PFSK-1 (cell line): Measurements from ENCODE around the gene RASL11A.

Experiments
- FOXP2 ChIP-seq: optimal IDR thresholded peaks from 2 replicates; pipeline ENCODE3; 2011; ENCODE audit warnings: borderline replicate concordance, control low read depth, inconsistent platforms; ENCODE audit not compliant: insufficient read depth; ENCODE audit errors: extremely low read length, extremely low read depth
- POLR2AphosphoS5 ChIP-seq: IDR thresholded peaks from 2 replicates; pipeline ENCODE4 v1.6.1; 2012; ENCODE audit warnings: low read depth, mild to moderate bottlenecking, control low read depth, low read length, moderate library complexity
- SIN3A ChIP-seq: IDR thresholded peaks from 2 replicates; pipeline ENCODE4 v1.6.1; 2012; ENCODE audit warnings: mild to moderate bottlenecking, low read length, moderate library complexity, borderline replicate concordance; ENCODE audit not compliant: insufficient read depth
- TAF1 ChIP-seq: IDR thresholded peaks from 2 replicates; pipeline ENCODE4 v1.6.1; 2012; ENCODE audit warnings: low read length, control low read depth, borderline replicate concordance; ENCODE audit not compliant: insufficient read depth
- TF ChIP-seq, protein P1 (sequence below), 2 experiments: IDR thresholded peaks; 2 replicates each; pipeline versions ENCODE4 v1.6.1 to v1.8.0; 2011 to 2012; ENCODE audit warnings: low read depth in 2 of 2, low read length in 2 of 2, control low read depth in 1 of 2, inconsistent platforms in 1 of 2, mild to moderate bottlenecking in 1 of 2, moderate library complexity in 1 of 2; ENCODE audit not compliant: insufficient read depth in 1 of 2

The RASL11A gene

DNA sequence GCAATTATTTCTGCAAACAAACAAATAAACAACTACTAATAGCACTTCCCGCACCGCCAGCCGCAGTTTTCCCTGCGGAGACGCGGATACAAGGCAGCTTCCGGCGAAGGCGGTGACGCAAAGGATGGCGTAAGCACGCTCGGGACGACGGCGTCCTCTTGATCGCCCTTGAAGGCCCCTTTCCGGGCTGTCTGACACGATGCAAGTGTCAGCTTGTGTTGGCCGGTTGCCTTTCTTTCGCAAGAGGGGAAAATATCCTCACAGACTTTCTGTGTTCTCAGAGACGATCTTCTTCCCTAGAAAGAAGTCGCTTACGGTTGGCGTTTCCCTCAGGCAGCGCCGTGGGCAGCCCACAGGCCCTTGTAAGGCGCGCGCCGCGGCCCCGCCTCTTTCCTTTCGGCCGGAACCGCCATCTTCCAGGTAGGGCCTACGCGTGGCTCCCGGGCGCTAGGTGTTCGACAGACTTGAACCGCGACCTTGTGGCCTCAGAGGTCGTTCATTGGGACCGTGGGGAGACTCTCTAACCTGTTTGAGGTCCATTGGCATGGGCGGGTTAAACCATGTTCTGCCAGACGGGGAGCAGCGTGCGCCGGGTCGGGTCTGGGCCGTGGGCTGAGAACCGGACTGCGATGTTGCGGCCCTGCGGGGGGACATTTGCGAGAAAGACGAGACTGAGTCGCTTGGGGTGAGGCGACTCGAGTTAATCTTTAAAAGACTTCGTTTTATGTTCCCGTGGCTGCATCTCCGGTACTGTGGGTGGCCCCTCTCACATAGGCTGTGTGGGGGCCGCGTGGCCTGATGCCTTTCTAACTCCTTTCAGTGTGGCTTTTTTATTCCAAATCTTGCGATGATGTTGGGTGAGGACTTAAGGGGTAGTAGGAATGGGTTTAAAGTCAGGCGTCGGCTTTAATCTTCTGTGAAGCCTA, 19.2 kb upstream of the RASL11A start, which contains the start of gene RPL21:
RPL21 (plus strand) TSS at position 393 of the 926 bp plus-strand sequence. CDS start 2,219 bp downstream, outside the sequence.
- TF ChIP-seq, protein P1, sequence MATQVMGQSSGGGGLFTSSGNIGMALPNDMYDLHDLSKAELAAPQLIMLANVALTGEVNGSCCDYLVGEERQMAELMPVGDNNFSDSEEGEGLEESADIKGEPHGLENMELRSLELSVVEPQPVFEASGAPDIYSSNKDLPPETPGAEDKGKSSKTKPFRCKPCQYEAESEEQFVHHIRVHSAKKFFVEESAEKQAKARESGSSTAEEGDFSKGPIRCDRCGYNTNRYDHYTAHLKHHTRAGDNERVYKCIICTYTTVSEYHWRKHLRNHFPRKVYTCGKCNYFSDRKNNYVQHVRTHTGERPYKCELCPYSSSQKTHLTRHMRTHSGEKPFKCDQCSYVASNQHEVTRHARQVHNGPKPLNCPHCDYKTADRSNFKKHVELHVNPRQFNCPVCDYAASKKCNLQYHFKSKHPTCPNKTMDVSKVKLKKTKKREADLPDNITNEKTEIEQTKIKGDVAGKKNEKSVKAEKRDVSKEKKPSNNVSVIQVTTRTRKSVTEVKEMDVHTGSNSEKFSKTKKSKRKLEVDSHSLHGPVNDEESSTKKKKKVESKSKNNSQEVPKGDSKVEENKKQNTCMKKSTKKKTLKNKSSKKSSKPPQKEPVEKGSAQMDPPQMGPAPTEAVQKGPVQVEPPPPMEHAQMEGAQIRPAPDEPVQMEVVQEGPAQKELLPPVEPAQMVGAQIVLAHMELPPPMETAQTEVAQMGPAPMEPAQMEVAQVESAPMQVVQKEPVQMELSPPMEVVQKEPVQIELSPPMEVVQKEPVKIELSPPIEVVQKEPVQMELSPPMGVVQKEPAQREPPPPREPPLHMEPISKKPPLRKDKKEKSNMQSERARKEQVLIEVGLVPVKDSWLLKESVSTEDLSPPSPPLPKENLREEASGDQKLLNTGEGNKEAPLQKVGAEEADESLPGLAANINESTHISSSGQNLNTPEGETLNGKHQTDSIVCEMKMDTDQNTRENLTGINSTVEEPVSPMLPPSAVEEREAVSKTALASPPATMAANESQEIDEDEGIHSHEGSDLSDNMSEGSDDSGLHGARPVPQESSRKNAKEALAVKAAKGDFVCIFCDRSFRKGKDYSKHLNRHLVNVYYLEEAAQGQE (IDR thresholded peaks at IDR 0.05; ENCODE audit: insufficient read depth in 1 of 2, low read depth in 2 of 2, low read length in 2 of 2) = no peak
- TF ChIP-seq TAF1 (peak; percentile 85; the same call in 1 of the 2 replicates), POLR2AphosphoS5 (peak; percentile 89), SIN3A (peak; percentile 64; the same call in 1 of the 2 replicates), FOXP2 (peak; percentile 89)

DNA sequence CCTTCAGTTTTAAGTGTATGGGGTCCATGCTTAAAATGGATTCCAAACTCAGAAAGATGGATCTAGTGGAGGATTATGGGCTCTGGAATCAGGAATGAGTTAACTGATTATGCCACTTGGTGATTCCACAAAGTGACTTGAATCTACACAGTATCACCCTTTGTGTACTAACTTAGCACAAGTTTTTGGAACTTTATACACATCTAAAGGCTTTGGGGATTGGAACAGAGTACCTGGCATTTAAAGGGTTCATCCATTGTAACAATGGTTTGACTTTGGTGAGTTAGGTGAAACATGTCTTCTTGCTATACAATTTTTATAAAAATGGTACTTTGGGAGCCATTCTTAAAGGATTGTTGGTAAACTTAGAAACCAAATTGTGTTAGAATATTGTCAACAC, 18.2 kb upstream of the RASL11A start:
- no peak for TF ChIP-seq POLR2AphosphoS5

DNA sequence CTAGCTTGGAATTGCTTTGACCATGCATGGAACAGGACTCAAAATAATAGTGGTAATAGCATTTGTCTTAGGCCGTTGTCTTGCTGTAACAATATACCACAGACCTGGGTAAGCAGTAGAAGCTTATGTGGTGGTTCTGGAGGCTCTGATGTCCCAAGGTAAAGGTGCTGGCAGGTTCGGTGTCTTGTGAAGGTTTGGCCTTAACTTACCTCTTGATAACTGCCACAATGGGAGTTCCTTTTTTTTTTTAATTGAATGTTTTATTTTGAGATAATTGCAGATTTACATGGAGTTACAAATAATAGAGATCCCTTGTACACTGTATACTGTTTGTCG, 13.4 kb upstream of the RASL11A start:
- TF ChIP-seq POLR2AphosphoS5 = no peak
- TF ChIP-seq, protein P1 (IDR thresholded peaks at IDR 0.05; ENCODE audit: insufficient read depth in 1 of 2, low read depth in 2 of 2, low read length in 2 of 2) = no peak
- no peak for TF ChIP-seq SIN3A
- TF ChIP-seq FOXP2 = no peak
- TF ChIP-seq TAF1 = no peak

- TF ChIP-seq FOXP2 (no peak), POLR2AphosphoS5 (peak; percentile 76; the same call in 1 of the 2 replicates)
These were observed 12.9 kb upstream of the RASL11A start for GRCh38 chr13:27257648-27258253.

GRCh38 chr13:27258637-27259386, 11.8 kb upstream of the RASL11A start:
- TF ChIP-seq TAF1 = no peak
- TF ChIP-seq, protein P1 (IDR thresholded peaks at IDR 0.05; ENCODE audit: insufficient read depth in 1 of 2, low read depth in 2 of 2, low read length in 2 of 2) = no peak
- TF ChIP-seq POLR2AphosphoS5 = no peak
- no peak for TF ChIP-seq FOXP2
- no peak for TF ChIP-seq SIN3A
